ENCODE measurements around the gene MYO18A.

GRCh38 chr17:29074488-29074887 lies 105.7 kb downstream of the MYO18A start:
- no peak for TF ChIP-seq POLR2A (IDR thresholded peaks at IDR 0.05; ENCODE audit: low read depth, low read length)
- TF ChIP-seq MAZ (IDR thresholded peaks at IDR 0.05; ENCODE audit: borderline replicate concordance, low read depth, low read length), result no peak
- TF ChIP-seq BHLHE40 (IDR thresholded peaks at IDR 0.05; ENCODE audit: low read depth, low read length), result no peak
- TF ChIP-seq CTCF (conservative IDR thresholded peaks at IDR 0.05; ENCODE audit: low read depth, low read length), result no peak
- TF ChIP-seq MAFK (IDR thresholded peaks at IDR 0.05; ENCODE audit: low read depth, low read length), result no peak
- TF ChIP-seq USF2 (IDR thresholded peaks at IDR 0.05; ENCODE audit: low read depth, low read length), result no peak
- no peak for TF ChIP-seq ELK1 (IDR thresholded peaks at IDR 0.05; ENCODE audit: borderline replicate concordance, low read depth, low read length)
- TF ChIP-seq FOS (IDR thresholded peaks at IDR 0.05; ENCODE audit: low read depth, low read length), result no peak
- no peak for TF ChIP-seq RFX5 (IDR thresholded peaks at IDR 0.05; ENCODE audit: low read depth, low read length)
- no peak for TF ChIP-seq NFE2L2 (IDR thresholded peaks at IDR 0.05; ENCODE audit: low read depth, low read length)
- TF ChIP-seq CEBPB (IDR thresholded peaks at IDR 0.05; ENCODE audit: low read depth, low read length), result no peak
- TF ChIP-seq MXI1 (IDR thresholded peaks at IDR 0.05; ENCODE audit: borderline replicate concordance, low read depth, low read length), result no peak
- no peak for TF ChIP-seq RAD21 (IDR thresholded peaks at IDR 0.05; ENCODE audit: low read length)

Data from IMR-90 (cell line).